GM10266 (cell line): ENCODE results near the gene PTPRG.

ENCODE experiments used
- DNase-seq: peaks from one replicate; pipeline ENCODE4 v3.0.0; 2012; ENCODE audit errors: extremely low spot score
- CTCF ChIP-seq: IDR thresholded peaks from 2 replicates; pipeline ENCODE4 v1.5.1; 2012; ENCODE audit warnings: mild to moderate bottlenecking, low read depth; ENCODE audit not compliant: control insufficient read depth, insufficient read depth; ENCODE audit errors: missing control alignments

Gene PTPRG

GRCh38 chr3:62207197-62207596 is 645.8 kb downstream of the PTPRG start:
- no peak for TF ChIP-seq CTCF
- no peak for DNase-seq

GRCh38 chr3:62208385-62208784 is 647.0 kb downstream of the PTPRG start:
- no peak for DNase-seq
- no peak for TF ChIP-seq CTCF

- no peak for TF ChIP-seq CTCF
Measured at GRCh38 chr3:62209101-62209500, 647.7 kb downstream of the PTPRG start.

GRCh38 chr3:62210011-62210410 is 648.6 kb downstream of the PTPRG start:
- TF ChIP-seq CTCF = no peak

More at GRCh38 chr3:62209101-62209500, 647.7 kb downstream of the PTPRG start:
- no peak for DNase-seq

GRCh38 chr3:62211675-62212429 is 650.5 kb downstream of the PTPRG start:
- no peak for DNase-seq
- TF ChIP-seq CTCF = no peak

More at GRCh38 chr3:62210011-62210410, 648.6 kb downstream of the PTPRG start:
- DNase-seq = no peak

- DNase-seq = no peak
- no peak for TF ChIP-seq CTCF
Measured at GRCh38 chr3:62214850-62215249, 653.5 kb downstream of the PTPRG start.

- TF ChIP-seq CTCF = no peak
- DNase-seq = no peak
Measured at GRCh38 chr3:62220616-62221015, 659.2 kb downstream of the PTPRG start.
